Occipital lobe (tissue), 2 donors: ENCODE data around the gene MPG. TPM values are rescaled to one million over a fixed set of nuclear protein-coding genes. Genes with fewer than 3 reads are reported as not detected.
"Not testable (repeated sequence)": the region's sequence is repeated elsewhere in the genome, so short reads cannot be mapped to it uniquely, and the experiment has no call there.

Experiments used
- DNase-seq: peaks from one replicate; lab custom pipeline; 2025; lab: John Stamatoyannopoulos, UW
- total RNA-seq: library from RNA; depleted of rRNA; stranded (reverse); fragments of >200 nt; gene quantifications from one replicate; pipeline ENCODE4 v1.2.3, GENCODE V29; 2014

The MPG gene
- total RNA-seq, result 50.7 TPM

- peak; percentile 76 for DNase-seq
These were observed at the start of gene MPG for GRCh38 chr16:77807-78443. Gene MPG, plus strand, starts transcription at chr16:78225. Its CDS starts 85 bp downstream, at chr16:78310.

GRCh38 chr16:30627-31026, 47.4 kb upstream of the MPG start:
- not testable (repeated sequence) for DNase-seq

GRCh38 chr16:33154-33876, 44.7 kb upstream of the MPG start:
- not testable (repeated sequence) for DNase-seq

GRCh38 chr16:33877-34647, 44.0 kb upstream of the MPG start:
- no peak for DNase-seq

- no peak for DNase-seq
These were observed 43.4 kb upstream of the MPG start for GRCh38 chr16:34648-34987.

- DNase-seq, result no peak
These were observed 42.9 kb upstream of the MPG start for GRCh38 chr16:35011-35677.

- no peak for DNase-seq
These were observed 42.2 kb upstream of the MPG start for GRCh38 chr16:35678-36305.

- DNase-seq, result no peak
These were observed 41.6 kb upstream of the MPG start for GRCh38 chr16:36336-36984.

- no peak for DNase-seq
These were observed 40.5 kb upstream of the MPG start for GRCh38 chr16:37511-37910.

GRCh38 chr16:38206-38605, 39.8 kb upstream of the MPG start:
- DNase-seq, result not testable (repeated sequence)

GRCh38 chr16:38941-39892, 38.8 kb upstream of the MPG start:
- DNase-seq, result no peak

- no peak for DNase-seq
These were observed 36.5 kb upstream of the MPG start for GRCh38 chr16:41439-42068.

GRCh38 chr16:42069-42457, 36.0 kb upstream of the MPG start:
- DNase-seq, result no peak

GRCh38 chr16:42691-43090, 35.3 kb upstream of the MPG start:
- DNase-seq, result no peak

- no peak for DNase-seq
These were observed 34.7 kb upstream of the MPG start for GRCh38 chr16:43294-43693.

- no peak for DNase-seq
These were observed 33.4 kb upstream of the MPG start for GRCh38 chr16:44655-45054.

GRCh38 chr16:45454-45853, 32.6 kb upstream of the MPG start:
- DNase-seq, result no peak

GRCh38 chr16:46510-46909, 31.5 kb upstream of the MPG start:
- DNase-seq, result not testable (repeated sequence)

GRCh38 chr16:47234-47633, 30.8 kb upstream of the MPG start:
- DNase-seq, result no peak
